HepG2 (cell line): ENCODE measurements around the gene CST11. TPM values are rescaled to one million over a fixed set of nuclear protein-coding genes. Genes with fewer than 3 reads are reported as not detected.

Experiments used
- ATAC-seq: fragments of 200-7000 bp; cut with Tn5 transposase; 3 replicates; pipeline ENCODE4 v1.9.1; 2020; ENCODE audit warnings: mild to moderate bottlenecking, moderate library complexity
- BruUV-seq: library from RNA; stranded (reverse); fragments of 400-500 nt; replicated peaks from 2 replicates; lab custom pipeline; 2021; lab: Mats Ljungman, UMichigan
- CTCF ChIA-PET: fragments of 300-600 bp; formaldehyde crosslinking; extraction: SDS; loops from one replicate; lab custom pipeline; 2021; ENCODE audit warnings: low total read pairs, inconsistent platforms, low intra/inter-chr PET ratio; lab: Yijun Ruan, JAX
- POLR2A ChIA-PET: fragments of 350-600 bp; sonication (Branson Sonifier 250); formaldehyde crosslinking; loops from one replicate; lab custom pipeline; 2020; ENCODE audit warnings: antibody characterized with exemption, inconsistent platforms; lab: Yijun Ruan, JAX
- DNase-seq: peaks from one replicate; pipeline ENCODE4 v3.0.0-alpha.2; 2015; ENCODE audit warnings: low spot score
- FAIRE-seq: peaks from 3 replicates; lab custom pipeline; 2011; peaks lifted over from hg19 to GRCh38; lab: Jason Lieb, UNC
- H2AFZ ChIP-seq: one replicate; pipeline ENCODE4 v1.6.1; 2011; ENCODE audit warnings: low read length, inconsistent platforms
- H3K27ac ChIP-seq: fragments of 300-600 bp; 3 replicates; pipeline ENCODE4 v1.8.0; 2011; ENCODE audit warnings: mixed run types, mild to moderate bottlenecking, mixed read lengths, low read length, inconsistent platforms; ENCODE audit not compliant: insufficient read depth; ENCODE audit errors: extremely low read length
- H3K27me3 ChIP-seq, 2 experiments: fragments of 200-600 bp in 1 of 2; 2 replicates in 1 of 2; 3 replicates in 1 of 2; pipeline versions ENCODE4 v1.6.0 to v1.8.0; 2011; ENCODE audit warnings: low read length in 2 of 2, mild to moderate bottlenecking in 2 of 2, moderate library complexity in 2 of 2, inconsistent platforms in 1 of 2; ENCODE audit not compliant: insufficient read depth in 2 of 2, control insufficient read depth in 1 of 2
- H3K36me3 ChIP-seq, 2 experiments: fragments of 200-600 bp in 1 of 2; replicated peaks in 1 of 2; 2 replicates in 1 of 2; 3 replicates in 1 of 2; pipeline versions ENCODE4 v1.5.1 to v1.8.0; 2011; ENCODE audit warnings: low read length in 2 of 2, inconsistent platforms in 1 of 2; ENCODE audit not compliant: insufficient read depth in 2 of 2, control insufficient read depth in 1 of 2
- H3K4me1 ChIP-seq: 2 replicates; pipeline ENCODE4 v1.5.1; 2012; ENCODE audit warnings: low read length, inconsistent platforms; ENCODE audit not compliant: insufficient read depth
- H3K4me2 ChIP-seq: 2 replicates; pipeline ENCODE4 v1.6.0; 2011; ENCODE audit warnings: low read depth, low read length, inconsistent platforms
- H3K4me3 ChIP-seq, 3 experiments: fragments of 200-600 bp in 1 of 3; sonication (generic), shearing (Covaris generic) in 1 of 3; replicated peaks in 1 of 3; 2 replicates each; pipeline ENCODE4 v1.5.1; 2011 to 2016; ENCODE audit warnings: low read length in 3 of 3, inconsistent platforms in 2 of 3, low read depth in 2 of 3, mild to moderate bottlenecking in 2 of 3, control low read depth in 1 of 3, mixed read lengths in 1 of 3; ENCODE audit not compliant: insufficient read depth in 1 of 3
- H3K79me2 ChIP-seq: one replicate; pipeline ENCODE4 v1.6.1; 2011; ENCODE audit warnings: low read length, inconsistent platforms; ENCODE audit not compliant: insufficient read depth
- H3K9ac ChIP-seq: 2 replicates; pipeline ENCODE4 v1.6.0; 2011; ENCODE audit warnings: mild to moderate bottlenecking, low read depth, low read length, inconsistent platforms; ENCODE audit not compliant: insufficient read depth
- H3K9me3 ChIP-seq: 2 replicates; pipeline ENCODE4 v1.5.1; 2012; ENCODE audit warnings: mild to moderate bottlenecking, low read length
- H4K20me1 ChIP-seq: 2 replicates; pipeline ENCODE4 v1.6.0; 2011; ENCODE audit warnings: inconsistent platforms, mild to moderate bottlenecking, low read length, moderate library complexity; ENCODE audit not compliant: insufficient read depth
- EED ChIP-seq: sonication (generic); formaldehyde crosslinking; IDR thresholded peaks from 2 replicates; pipeline ENCODE4 v1.5.0; 2020; ENCODE audit warnings: mild to moderate bottlenecking, missing genetic modification reagents
- EP300 ChIP-seq, 3 experiments: sonication (generic) in 1 of 3; formaldehyde crosslinking in 1 of 3; IDR thresholded peaks; 2 replicates each; pipeline versions ENCODE4 v1.5.1 to v1.6.1; 2011 to 2020; ENCODE audit warnings: low read depth in 2 of 3, low read length in 2 of 3, borderline replicate concordance in 1 of 3, improper control_type of control experiment in 1 of 3, mild to moderate bottlenecking in 1 of 3, missing genetic modification reagents in 1 of 3, moderate library complexity in 1 of 3
- FOXM1 ChIP-seq: sonication (generic); formaldehyde crosslinking; IDR thresholded peaks from 2 replicates; pipeline ENCODE4 v1.5.0; 2020; ENCODE audit warnings: missing genetic modification reagents
- JUND ChIP-seq: sonication (generic); formaldehyde crosslinking; IDR thresholded peaks from 2 replicates; pipeline ENCODE4 v1.8.0; 2022; ENCODE audit warnings: mild to moderate bottlenecking, missing genetic modification reagents
- KDM4B ChIP-seq: sonication (generic); formaldehyde crosslinking; IDR thresholded peaks from 2 replicates; pipeline ENCODE4 v1.4.0; 2020; ENCODE audit warnings: missing genetic modification reagents
- MXI1 ChIP-seq: IDR thresholded peaks from 3 replicates; pipeline ENCODE4 v1.6.1; 2012; ENCODE audit warnings: low read depth, low read length, inconsistent platforms, borderline replicate concordance
- RBAK ChIP-seq: sonication (generic); formaldehyde crosslinking; IDR thresholded peaks from 2 replicates; pipeline ENCODE4 v1.5.1; 2020; ENCODE audit warnings: mild to moderate bottlenecking, missing genetic modification reagents
- ZBTB7A ChIP-seq: sonication (generic); formaldehyde crosslinking; IDR thresholded peaks from 2 replicates; pipeline ENCODE4 v1.8.0; 2022; ENCODE audit warnings: mild to moderate bottlenecking, missing genetic modification reagents
- ZMAT3 ChIP-seq: sonication (generic); formaldehyde crosslinking; conservative IDR thresholded peaks from 2 replicates; pipeline ENCODE4 v1.7.0; 2021; ENCODE audit warnings: missing genetic modification reagents
- ZNF746 ChIP-seq: sonication (generic); formaldehyde crosslinking; IDR thresholded peaks from 2 replicates; pipeline ENCODE4 v1.8.0; 2022; ENCODE audit warnings: mild to moderate bottlenecking, missing genetic modification reagents
- ZNF761 ChIP-seq: sonication (generic); formaldehyde crosslinking; conservative IDR thresholded peaks from 2 replicates; pipeline ENCODE4 v1.4.0; 2020; ENCODE audit warnings: mild to moderate bottlenecking, missing genetic modification reagents
- ZNF777 ChIP-seq: sonication (generic); formaldehyde crosslinking; IDR thresholded peaks from 2 replicates; pipeline ENCODE4 v1.4.0; 2020; ENCODE audit warnings: missing genetic modification reagents
- WGBS: methylation state at CpG from one replicate; pipeline ENCODE4 v1.1.6; 2017; ENCODE audit warnings: low lambda C conversion rate; 5-methylcytosine and 5-hydroxymethylcytosine counted together
- in situ Hi-C: cut with HindIII; loops from 2 replicates; pipeline ENCODE4 v1.10.0; 2017; ENCODE audit warnings: low pct_unique_long_range_greater_than_20kb; ENCODE audit not compliant: extremely low pct_ligation_motif_present
- intact Hi-C: fragments of 100-400 bp; cut with micrococcal nuclease; formaldehyde crosslinking; loops from one replicate; pipeline ENCODE4 v1.10.0; 2022; ENCODE audit not compliant: unreplicated experiment
- polyA plus RNA-seq, 8 experiments: library from polyadenylated mRNA; depleted of rRNA in 3 of 8; stranded (reverse) in 7 of 8; unstranded in 1 of 8; fragments of >200 nt; fragmentation: Illumina TruSeq in 4 of 8; extraction: Trizol in 4 of 8; gene quantifications; 2 replicates each; pipeline versions ENCODE4 v1.2.1 to v1.2.3, GENCODE V29; 2011 to 2016; ENCODE audit warnings: low read depth in 4 of 8, missing spikeins in 1 of 8, mixed read lengths in 1 of 8; ENCODE audit not compliant: insufficient read depth in 1 of 8
- total RNA-seq, 5 experiments: library from RNA; depleted of rRNA; stranded (reverse); fragments of >200 nt; fragmentation: Illumina TruSeq; extraction: Trizol; gene quantifications; 2 replicates each; pipeline ENCODE4 v1.2.3, GENCODE V29; 2016; ENCODE audit warnings: low read depth in 1 of 5
- TF ChIP-seq, protein P1 (sequence below): sonication (generic); formaldehyde crosslinking; IDR thresholded peaks from 2 replicates; pipeline ENCODE4 v1.5.0; 2020; ENCODE audit warnings: missing genetic modification reagents, mild to moderate bottlenecking, borderline replicate concordance
- TF ChIP-seq, protein P2 (sequence below): sonication (generic); formaldehyde crosslinking; IDR thresholded peaks from 2 replicates; pipeline ENCODE4 v1.5.0; 2020; ENCODE audit warnings: mild to moderate bottlenecking, low read depth, missing genetic modification reagents, borderline replicate concordance
- TF ChIP-seq, protein P3 (sequence below): sonication (generic); formaldehyde crosslinking; IDR thresholded peaks from 2 replicates; pipeline ENCODE4 v1.8.1; 2023; ENCODE audit warnings: mild to moderate bottlenecking, missing genetic modification reagents, borderline replicate concordance
- TF ChIP-seq, protein P4 (sequence below): sonication (generic); formaldehyde crosslinking; IDR thresholded peaks from 2 replicates; pipeline ENCODE4 v1.9.0; 2021; ENCODE audit warnings: missing genetic modification reagents, borderline replicate concordance
- TF ChIP-seq, protein P5 (sequence below): sonication (generic); formaldehyde crosslinking; IDR thresholded peaks from 2 replicates; pipeline ENCODE4 v1.4.0; 2020; ENCODE audit warnings: mild to moderate bottlenecking, missing genetic modification reagents

CST11 gene
- total and polyA plus RNA-seq, 2 of the 13 experiments (the other 11 are each of a cell fraction or from before 2014, with no cell fraction given): not detected

DNA sequence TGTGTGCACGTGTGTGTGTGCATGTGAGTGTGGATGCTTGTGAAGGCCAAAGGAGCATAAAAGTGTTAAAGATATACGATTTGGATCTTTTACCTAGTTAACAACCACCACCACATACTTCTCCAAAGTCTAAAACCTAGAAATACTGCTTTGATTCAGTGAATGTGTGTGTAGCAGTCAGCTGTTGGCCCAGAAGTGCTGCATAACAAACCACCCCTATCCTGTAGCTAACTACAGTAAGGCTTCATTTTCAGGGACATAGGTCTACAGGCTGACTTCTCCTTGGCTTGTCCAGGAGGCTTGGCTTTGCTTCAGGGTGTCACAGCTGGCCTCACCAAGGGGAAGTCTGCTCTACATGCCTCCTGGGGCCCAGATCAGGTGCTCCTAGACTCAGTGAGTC is 35.8 kb upstream of the CST11 start:
- H2AFZ ChIP-seq: no peak overlapping the region
- intact Hi-C loops: no loop called here
- peaks cover 3% of the 10 kb centered on the region; the same call in 1 of the 2 replicates for H4K20me1 ChIP-seq
- H3K79me2 ChIP-seq: no peaks in the 10 kb centered on the region
- DNase-seq: no peak
- ChIA-PET CTCF (no interaction called here), POLR2A (no interaction called here)
- WGBS: 26% methylated on average over 2 of the region's 2 CpGs
- no peak overlapping the region for H3K4me3 ChIP-seq
- H3K27ac ChIP-seq: no peak overlapping the region
- H3K9me3 ChIP-seq: no peaks in the 10 kb centered on the region
- H3K4me2 ChIP-seq: no peak overlapping the region
- no TSS peak for BruUV-seq
- in situ Hi-C loops: no loop called here
- no peak for FAIRE-seq
- H3K4me1 ChIP-seq: peaks cover 16% of the 10 kb centered on the region
- no peak for ATAC-seq
- peaks cover 0 to 4% of the 10 kb centered on the region in 2 experiments; a peak in 1 of 5 replicates for H3K27me3 ChIP-seq
- TF ChIP-seq KDM4B (CRISPR knock-in tag) (no peak), RBAK (CRISPR knock-in tag) (peak; percentile 92), ZNF777 (CRISPR knock-in tag) (no peak)
- TF ChIP-seq, protein P1, sequence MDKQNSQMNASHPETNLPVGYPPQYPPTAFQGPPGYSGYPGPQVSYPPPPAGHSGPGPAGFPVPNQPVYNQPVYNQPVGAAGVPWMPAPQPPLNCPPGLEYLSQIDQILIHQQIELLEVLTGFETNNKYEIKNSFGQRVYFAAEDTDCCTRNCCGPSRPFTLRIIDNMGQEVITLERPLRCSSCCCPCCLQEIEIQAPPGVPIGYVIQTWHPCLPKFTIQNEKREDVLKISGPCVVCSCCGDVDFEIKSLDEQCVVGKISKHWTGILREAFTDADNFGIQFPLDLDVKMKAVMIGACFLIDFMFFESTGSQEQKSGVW (CRISPR knock-in tag): no peak
- no peak overlapping the region for H3K9ac ChIP-seq
- no peaks in the 10 kb centered on the region for H3K36me3 ChIP-seq

DNA sequence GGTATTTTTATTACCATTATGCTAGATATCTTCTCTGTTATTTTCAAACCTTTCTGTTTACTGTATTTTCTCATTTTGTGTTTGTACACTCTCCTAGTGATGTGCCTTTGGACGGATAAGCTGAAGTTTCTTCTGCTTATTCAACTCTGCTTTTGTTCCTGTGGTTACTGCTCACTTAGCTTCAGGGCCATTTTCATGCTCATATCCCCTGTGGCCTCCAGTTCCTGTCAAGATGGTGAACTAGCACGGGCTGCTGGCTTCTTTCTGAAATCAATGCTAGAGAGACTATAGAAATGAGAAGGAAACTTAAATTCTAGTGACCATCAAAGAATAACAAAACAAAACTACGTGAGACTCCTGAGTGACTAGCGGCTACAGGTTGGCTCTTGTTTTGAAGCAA is 31.4 kb upstream of the CST11 start:
- intact Hi-C loops (no loop called here), in situ Hi-C loops (no loop called here)
- peaks cover 10% of the 10 kb centered on the region for H3K4me1 ChIP-seq
- H4K20me1 ChIP-seq: no peaks in the 10 kb centered on the region
- no peak overlapping the region for H2AFZ ChIP-seq
- ChIA-PET POLR2A (no interaction called here), CTCF (no interaction called here)
- no peak overlapping the region for H3K27ac ChIP-seq
- ATAC-seq: no peak
- no peaks in the 10 kb centered on the region for H3K79me2 ChIP-seq
- DNase-seq: no peak
- no peaks in the 10 kb centered on the region for H3K27me3 ChIP-seq
- H3K36me3 ChIP-seq: no peaks in the 10 kb centered on the region
- no peak overlapping the region for H3K4me2 ChIP-seq
- H3K4me3 ChIP-seq: no peak overlapping the region
- no peaks in the 10 kb centered on the region for H3K9me3 ChIP-seq
- no peak overlapping the region for H3K9ac ChIP-seq
- WGBS: 41% methylated on average over 4 of the region's 4 CpGs
- no peak for FAIRE-seq
- BruUV-seq: no TSS peak
- no peak for TF ChIP-seq ZBTB7A (CRISPR knock-in tag)
- TF ChIP-seq, protein P2, sequence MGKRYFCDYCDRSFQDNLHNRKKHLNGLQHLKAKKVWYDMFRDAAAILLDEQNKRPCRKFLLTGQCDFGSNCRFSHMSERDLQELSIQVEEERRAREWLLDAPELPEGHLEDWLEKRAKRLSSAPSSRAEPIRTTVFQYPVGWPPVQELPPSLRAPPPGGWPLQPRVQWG (CRISPR knock-in tag): no peak
- no peak for TF ChIP-seq FOXM1
- no peak for TF ChIP-seq ZNF761 (CRISPR knock-in tag)
- TF ChIP-seq JUND (CRISPR knock-in tag): no peak
- TF ChIP-seq, protein P3, sequence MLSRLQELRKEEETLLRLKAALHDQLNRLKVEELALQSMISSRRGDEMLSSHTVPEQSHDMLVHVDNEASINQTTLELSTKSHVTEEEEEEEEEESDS (CRISPR knock-in tag): no peak
- TF ChIP-seq ZMAT3 (CRISPR knock-in tag): no peak
- TF ChIP-seq EED: no peak
- TF ChIP-seq, protein P4, sequence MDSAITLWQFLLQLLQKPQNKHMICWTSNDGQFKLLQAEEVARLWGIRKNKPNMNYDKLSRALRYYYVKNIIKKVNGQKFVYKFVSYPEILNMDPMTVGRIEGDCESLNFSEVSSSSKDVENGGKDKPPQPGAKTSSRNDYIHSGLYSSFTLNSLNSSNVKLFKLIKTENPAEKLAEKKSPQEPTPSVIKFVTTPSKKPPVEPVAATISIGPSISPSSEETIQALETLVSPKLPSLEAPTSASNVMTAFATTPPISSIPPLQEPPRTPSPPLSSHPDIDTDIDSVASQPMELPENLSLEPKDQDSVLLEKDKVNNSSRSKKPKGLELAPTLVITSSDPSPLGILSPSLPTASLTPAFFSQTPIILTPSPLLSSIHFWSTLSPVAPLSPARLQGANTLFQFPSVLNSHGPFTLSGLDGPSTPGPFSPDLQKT (CRISPR knock-in tag): no peak
- TF ChIP-seq, protein P5, sequence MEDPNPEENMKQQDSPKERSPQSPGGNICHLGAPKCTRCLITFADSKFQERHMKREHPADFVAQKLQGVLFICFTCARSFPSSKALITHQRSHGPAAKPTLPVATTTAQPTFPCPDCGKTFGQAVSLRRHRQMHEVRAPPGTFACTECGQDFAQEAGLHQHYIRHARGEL: no peak
- TF ChIP-seq MXI1: no peak
- TF ChIP-seq ZNF746 (CRISPR knock-in tag): no peak
- no peak for TF ChIP-seq EP300 (IDR thresholded peaks at IDR 0.05; ENCODE audit: low read depth in 2 of 2, low read length in 2 of 2)
- no peak for TF ChIP-seq EP300 (CRISPR knock-in tag; IDR thresholded peaks at IDR 0.05; ENCODE audit: borderline replicate concordance)
